Effector CD8-positive, alpha-beta T cell (primary cell): Measurements from ENCODE around the gene MIEF1.

Source experiments
- DNase-seq: peaks from one replicate; lab custom pipeline; 2025; lab: John Stamatoyannopoulos, UW

Gene MIEF1

DNA sequence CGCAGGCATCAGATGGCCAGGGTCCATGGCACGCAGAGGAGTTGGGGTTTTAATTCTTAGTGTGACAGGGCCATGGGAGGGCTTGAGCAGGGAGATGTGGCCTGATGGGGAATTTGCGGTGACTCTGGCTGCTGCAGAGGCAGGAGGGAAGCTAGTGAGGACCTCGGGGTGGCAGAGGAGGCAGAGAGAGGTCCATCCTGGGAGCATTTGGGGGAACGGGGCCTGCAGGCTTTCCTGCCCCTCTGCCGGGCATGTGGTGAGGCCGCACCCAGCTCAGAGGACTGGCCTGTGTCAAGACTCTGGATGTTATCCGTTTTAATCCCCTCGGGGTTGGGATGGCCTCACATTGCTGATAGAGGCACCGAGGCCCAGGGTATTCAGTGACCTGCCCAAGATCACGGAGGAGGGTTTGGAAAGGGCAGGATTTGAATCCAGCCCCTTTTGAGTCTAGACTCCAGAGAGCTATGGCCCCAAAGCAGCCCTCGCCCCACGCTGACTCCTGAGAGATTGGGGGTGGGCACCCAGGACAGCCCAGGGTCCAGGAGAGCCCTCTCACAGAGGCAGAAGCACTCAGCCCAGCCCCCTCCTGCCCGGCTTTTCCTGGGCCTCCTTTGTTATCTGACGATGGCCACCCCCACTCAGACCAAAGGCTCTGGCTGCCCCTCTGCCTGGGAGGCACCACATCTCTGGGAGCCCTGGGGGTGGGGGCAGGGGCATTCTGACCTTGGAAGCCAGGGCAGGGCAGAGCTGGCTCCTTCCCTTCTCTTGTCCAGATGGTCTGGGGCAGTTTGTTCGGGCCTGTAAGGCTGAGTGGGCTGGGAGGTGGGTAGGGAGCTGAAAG lies 31.4 kb upstream of the MIEF1 start:
- no peak for DNase-seq

DNA sequence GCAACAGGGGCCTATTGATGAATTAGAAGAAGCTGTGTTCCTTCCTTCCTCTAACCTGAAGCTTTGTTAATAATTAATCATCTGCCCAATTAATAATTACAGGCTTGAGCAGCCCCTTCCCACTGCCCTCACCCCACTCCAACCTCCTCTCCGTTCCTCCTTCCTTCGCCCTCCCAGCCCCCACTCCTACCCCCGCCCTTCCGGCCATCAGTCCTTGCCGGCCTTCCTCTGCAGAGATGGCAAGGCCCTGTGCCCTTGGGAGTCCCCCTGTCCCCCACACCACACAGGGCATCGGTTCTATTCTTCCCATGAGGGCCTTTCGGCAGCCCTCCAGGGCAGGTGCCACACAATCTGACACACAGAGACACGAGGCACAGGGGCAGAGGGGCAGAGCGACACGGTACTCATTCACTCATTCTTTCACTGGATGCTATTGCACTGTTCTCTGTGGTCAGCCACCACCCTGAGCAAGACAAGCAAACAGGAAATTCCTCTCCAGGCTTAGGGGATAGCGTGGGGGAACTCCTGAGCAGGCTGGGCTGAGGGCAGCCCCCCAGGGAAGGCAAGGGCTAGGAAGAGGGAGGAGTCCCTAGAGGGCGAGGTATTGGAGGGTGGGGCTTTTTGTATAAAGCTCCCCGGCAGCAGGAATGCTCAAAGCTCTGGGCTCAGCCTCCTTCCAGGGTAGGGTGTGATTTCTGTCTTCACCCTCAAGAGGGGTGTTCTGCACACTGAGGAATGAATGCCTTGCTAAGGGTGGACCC lies 30.5 kb upstream of the MIEF1 start:
- DNase-seq = no peak

DNA sequence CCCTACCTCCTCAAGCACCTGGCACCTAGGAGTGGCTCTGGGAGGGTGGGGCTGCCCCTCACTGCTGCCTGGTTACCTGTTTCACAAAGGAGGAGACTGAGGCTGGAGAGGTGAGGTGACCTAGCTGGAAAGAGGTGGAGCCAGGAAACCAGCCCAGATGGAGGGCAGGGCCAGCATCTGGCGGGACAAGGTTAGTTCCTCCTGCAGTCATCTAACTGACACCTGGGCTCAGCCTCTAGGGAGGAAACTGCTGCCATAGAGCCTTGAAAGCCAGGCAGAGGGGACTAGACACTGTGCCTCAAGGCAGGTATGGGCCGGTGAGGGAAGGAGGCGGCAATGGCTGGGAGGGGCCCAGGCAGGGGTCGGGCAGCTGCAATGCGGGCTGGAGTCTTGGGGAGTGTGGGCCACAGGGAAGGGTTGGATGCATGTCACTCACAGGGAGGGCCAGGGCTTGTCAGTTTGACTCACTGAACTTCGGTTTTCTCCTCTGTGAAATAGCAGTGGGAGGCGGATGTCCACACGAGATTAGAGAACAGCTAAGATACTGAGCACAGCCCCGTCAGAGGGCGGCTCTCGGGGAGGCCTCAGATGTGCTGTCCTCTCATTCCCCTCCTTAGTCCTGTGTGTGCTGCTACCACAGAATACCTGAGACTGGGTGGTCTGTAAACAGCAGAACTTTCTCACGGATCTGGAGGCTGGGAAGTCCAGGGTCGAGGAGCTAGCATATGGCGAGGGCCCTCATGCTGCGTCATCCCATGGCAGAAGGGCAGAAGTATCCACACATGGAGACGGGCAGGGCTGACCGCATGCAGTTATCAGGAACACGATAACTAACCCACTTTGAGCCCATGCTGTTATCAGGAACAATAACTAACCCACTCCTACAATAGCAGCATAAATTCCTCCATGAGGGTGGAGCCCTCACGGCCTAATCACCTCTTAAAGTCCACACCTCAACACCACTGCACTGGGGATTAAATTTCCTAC lies 29.2 kb upstream of the MIEF1 start:
- DNase-seq = no peak

DNA sequence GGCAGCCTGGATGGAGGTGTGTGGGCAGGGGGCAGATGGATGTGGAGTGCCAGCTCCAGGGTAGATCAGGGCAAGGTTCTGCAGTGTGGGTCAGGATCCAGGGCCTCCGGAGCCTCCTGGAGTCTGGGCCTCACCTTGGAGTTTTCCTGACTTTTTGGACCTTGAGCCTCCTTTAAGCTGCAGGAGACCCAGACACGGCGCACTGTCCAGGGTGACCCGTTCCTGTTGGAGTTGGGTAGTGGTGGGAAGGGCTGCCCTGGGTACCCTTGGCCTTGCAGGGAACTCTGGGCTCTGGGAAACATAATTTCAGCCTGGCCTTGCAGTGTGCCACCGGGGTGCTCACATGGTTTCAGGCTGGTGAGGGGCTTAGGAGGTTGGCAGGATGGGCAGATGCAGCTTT lies 28.2 kb upstream of the MIEF1 start:
- DNase-seq = no peak

DNA sequence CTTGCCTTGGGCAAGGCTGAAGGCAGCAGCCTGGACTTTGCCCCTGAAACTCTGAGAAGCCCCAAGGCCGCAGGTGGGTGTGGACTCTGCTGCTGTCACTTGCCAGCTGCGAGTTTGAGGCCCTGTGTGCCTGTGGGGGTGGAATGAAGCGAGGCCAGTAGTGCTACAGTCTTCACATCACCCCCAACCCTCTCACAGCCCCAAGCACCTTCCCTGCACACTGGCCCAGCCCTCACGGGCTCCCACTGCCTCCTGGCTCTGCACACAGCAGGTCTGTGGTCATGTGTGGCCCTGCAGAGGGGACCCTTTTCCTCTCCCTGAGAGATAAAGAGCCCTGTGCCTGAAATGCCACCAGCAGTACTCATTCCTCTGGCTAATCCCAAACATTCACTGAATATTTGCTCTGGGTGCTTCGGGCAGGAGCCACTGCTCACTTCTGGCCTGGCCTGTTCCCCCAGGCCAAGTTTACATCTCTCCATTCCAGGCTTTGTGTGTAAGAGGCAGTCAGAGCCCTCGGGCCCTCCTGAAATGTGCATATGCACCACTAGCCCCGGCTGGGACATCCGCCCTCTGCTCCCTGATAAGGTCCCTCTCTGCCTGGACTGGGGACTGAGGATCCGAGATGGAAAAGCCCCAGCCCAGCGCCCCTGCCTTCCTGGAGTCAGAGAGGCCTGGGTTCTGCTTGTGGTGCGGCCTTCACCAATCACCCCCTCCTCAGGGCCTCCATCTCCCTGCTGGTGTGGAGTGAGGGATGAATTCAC lies 27.6 kb upstream of the MIEF1 start:
- DNase-seq = no peak

DNA sequence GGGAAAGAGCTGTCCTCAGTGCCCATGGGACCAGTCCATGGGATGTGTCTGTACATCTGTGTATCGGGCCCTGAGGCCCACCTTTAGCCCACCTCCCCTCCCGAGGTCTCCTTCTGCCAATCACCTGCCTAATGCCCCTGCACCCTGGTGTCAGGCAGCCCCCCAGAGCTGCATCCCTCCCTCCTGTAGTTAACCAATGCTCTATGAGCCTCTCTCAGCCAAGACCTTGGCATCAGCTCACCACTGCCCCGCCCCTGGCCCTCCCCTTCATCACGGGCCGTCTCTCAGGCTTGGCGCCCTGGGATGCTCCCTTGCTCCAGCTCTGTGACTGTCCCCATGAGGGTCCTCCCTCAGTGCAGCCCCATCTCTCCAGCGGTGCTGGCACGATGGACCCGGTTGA lies 26.8 kb upstream of the MIEF1 start:
- no peak for DNase-seq

DNA sequence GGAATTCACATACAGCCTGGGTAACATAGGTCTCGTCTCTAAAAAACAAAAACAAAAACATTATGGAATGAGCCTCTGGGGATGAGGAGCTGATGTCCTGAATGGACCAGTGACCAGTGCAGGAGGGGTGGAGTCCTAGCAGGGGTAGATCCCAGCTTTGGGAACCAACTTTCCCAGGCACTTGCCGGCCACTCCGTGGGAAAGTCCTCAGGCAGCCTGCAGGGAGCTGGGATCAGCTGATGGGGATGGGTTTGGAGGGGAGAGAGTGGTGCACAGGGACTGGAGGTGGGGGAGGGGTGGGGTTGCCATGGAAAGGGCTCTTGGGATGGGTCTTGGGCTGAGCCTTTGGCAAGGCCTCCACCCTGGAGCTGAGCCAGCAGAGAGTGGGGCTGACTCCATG lies 26.2 kb upstream of the MIEF1 start:
- DNase-seq = no peak

DNA sequence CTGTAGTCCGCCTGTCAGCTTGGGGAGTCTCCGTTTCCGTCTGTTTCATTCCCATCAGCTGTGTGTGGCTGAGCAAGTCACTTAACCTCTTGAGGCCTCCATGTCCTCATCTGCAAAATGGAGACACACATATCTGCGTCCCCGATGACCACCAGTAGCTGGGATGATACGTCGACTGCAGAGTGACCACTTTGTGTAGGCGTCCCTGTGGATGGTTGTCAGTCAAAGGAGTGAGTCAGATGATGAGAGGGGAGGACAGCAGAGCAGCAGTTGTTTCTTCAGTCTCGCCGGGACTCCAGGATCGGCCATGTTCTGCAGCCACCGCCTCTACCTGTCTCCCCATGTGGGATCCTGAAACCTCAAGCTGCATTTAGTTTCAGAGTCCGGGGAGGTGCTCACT lies 25.4 kb upstream of the MIEF1 start:
- DNase-seq = no peak

DNA sequence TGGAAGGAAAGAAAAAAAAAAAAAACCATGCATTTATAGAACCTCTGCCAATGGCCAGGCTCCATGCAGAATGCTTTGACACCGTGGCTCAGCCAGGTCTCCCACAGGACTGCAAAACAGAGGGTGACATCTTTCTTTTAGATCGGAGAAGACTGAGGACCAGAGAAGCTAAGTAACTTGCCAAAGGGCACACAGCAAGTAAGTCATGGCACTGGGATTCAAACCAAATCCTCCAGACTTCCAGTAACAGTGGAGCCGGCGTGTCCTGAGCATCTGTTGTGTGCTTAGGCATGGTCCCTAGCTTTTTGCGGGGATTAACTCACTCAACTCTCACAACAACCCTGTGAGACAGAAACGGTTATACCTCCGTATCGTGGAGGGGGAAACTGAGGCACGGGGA lies 24.5 kb upstream of the MIEF1 start:
- no peak for DNase-seq

DNA sequence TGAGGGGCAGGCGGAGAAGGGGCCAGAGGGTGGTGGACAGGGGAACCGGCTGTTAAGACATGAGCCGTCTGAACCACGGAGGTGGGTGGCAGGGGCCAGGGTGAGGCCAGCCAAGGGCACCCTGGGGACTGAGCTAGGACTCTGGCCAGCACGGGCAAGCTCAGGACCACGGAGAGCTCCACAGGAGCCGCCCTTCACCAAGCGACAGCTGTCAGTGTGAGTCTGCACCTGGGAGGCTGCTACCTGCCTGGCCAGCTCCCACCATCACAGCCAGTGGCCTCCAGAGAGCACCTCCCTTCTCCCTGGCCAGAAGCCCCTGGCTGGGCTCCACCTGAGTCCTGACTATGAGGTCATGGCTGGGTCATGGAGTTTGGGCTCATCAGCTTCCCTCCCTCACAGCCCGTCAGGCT lies 23.6 kb upstream of the MIEF1 start:
- DNase-seq = no peak

DNA sequence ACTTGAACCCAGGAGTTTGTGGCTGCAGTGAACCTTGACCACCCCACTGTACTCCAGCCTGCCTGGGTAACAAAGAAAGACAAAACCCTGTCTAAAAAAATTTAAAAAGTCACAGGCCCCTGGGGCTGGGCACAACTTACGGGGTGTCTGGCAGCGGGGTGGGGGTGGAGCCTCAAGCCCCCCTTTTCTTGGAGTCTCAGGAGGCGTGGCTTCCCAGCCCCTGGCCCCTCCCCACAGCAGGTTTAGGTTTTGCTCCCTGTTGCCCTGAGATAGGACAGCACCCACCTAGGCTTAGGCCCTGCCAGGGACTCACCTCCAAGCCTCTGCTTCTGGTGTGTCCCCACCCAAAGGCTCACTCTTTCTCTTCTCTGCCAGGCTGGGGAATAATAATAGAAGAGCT lies 22.8 kb upstream of the MIEF1 start:
- DNase-seq = no peak

DNA sequence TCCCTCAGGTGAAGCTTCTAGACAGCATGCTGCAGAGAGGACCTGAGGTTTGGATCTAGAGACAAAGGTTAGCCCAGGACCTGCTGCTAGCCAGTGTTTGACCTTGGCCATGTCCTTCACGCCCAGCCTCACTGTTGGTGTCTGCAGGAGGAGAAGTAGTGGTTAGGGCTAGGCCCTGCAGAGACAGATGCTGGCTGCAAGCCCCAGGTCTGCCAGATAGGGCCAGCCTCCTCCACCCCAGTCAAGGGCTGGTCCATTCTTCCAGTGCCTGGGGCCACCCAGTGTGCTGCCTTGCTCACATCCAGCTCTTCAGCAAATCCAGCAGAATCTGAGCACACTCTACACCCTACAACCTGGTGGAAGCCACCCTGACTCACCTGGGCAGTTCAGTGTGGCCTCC lies 21.5 kb upstream of the MIEF1 start:
- no peak for DNase-seq

DNA sequence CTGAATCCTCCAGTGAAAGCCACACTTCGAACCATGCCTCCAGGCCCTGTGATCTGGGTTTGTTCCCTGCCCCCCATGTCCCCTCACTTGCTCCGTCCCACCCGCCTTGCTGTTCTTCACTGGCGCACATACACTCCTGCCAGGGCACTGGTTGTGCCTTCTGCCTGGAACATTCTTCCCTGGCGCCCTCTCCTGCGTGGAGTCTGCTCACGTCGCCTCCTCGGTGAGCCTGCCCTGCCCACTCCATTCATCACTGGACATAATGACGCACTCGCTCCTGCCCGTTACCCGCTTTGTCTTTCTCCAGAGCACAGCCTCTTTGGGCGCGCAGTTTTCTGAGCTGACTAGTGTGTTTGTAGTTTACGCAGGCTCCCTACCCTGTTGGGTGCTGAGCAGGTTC lies 21.0 kb upstream of the MIEF1 start:
- no peak for DNase-seq

DNA sequence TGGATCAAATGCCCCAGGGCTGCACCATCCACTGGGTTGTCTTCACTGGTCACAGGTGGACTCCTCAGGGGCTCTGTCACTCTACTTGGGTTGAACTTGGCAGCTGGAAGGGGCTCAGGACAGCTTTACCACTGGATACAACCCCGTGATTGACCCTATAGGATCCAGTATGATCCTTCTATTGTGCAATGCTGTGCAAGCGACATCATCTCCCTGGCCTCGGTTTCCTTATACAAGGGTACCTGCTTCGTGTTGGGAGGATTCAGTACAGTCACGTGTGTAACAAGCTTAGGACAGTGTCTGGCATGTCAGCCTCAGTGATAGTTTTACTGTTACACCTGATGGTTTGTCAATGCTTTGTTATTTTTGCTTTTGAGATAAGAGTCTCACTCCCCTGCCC lies 20.5 kb upstream of the MIEF1 start:
- no peak for DNase-seq

DNA sequence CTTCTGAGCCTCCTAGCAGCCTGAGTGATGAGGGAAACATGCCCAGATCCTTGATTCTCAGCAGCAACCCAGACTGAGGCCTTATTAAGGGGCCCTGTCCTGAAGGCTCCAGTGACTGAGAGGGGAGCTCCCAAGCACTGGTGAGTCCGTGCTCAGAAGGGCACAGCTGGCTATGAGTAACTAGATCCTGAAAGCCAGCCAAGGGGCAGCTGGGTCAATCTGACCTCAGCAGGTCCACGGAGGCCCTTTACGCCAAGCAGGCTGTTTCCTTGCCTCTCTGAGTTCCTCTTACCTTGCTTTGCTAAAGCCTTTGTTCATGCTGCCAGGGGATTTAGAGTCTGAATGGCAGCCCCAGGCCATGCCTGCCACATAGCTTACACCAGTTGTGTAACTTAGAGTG lies 19.3 kb upstream of the MIEF1 start:
- no peak for DNase-seq

DNA sequence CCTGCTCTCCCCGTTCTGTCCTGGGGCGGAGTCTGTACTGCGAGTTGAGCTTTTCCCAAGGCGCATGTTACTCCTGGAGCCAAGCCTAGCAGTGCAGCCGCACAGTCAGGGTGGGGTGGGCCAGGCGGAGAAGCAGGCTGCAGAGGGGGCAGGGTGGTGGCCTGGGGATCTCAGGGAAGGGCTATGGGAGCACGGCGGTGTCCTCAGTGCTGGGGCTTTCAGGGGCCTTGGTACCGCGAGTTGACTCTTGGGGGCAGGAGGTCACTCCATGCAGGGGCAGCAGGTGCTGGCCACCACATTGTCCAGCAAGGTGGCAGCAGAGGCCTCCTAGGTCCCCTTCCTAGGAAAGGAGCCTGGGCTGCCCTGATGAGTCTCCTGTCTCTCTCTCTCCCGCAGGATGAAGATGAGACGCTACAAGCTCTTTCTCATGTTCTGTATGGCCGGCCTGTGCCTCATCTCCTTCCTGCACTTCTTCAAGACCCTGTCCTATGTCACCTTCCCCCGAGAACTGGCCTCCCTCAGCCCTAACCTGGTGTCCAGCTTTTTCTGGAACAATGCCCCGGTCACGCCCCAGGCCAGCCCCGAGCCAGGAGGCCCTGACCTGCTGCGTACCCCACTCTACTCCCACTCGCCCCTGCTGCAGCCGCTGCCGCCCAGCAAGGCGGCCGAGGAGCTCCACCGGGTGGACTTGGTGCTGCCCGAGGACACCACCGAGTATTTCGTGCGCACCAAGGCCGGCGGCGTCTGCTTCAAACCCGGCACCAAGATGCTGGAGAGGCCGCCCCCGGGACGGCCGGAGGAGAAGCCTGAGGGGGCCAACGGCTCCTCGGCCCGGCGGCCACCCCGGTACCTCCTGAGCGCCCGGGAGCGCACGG lies 14.9 kb upstream of the MIEF1 start:
- no peak for DNase-seq

DNA sequence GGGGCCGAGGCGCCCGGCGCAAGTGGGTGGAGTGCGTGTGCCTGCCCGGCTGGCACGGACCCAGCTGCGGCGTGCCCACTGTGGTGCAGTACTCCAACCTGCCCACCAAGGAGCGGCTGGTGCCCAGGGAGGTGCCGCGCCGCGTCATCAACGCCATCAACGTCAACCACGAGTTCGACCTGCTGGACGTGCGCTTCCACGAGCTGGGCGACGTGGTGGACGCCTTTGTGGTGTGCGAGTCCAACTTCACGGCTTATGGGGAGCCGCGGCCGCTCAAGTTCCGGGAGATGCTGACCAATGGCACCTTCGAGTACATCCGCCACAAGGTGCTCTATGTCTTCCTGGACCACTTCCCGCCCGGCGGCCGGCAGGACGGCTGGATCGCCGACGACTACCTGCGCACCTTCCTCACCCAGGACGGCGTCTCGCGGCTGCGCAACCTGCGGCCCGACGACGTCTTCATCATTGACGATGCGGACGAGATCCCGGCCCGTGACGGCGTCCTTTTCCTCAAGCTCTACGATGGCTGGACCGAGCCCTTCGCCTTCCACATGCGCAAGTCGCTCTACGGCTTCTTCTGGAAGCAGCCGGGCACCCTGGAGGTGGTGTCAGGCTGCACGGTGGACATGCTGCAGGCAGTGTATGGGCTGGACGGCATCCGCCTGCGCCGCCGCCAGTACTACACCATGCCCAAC lies 14.1 kb upstream of the MIEF1 start:
- DNase-seq = no peak

DNA sequence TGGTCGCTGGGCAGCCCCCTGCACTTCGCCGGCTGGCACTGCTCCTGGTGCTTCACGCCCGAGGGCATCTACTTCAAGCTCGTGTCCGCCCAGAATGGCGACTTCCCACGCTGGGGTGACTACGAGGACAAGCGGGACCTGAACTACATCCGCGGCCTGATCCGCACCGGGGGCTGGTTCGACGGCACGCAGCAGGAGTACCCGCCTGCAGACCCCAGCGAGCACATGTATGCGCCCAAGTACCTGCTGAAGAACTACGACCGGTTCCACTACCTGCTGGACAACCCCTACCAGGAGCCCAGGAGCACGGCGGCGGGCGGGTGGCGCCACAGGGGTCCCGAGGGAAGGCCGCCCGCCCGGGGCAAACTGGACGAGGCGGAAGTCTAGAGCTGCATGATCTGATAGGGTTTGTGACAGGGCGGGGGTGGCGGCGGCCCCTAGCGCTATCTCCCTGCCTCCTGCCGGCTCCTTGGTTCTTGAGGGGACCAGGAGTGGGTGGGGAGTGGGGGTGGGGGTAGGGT lies 13.5 kb upstream of the MIEF1 start:
- no peak for DNase-seq
